HG03280 (cell line): Measurements from ENCODE around the gene STX1B.
"Not testable (repeated sequence)": the region's sequence is repeated elsewhere in the genome, so short reads cannot be mapped to it uniquely, and the experiment has no call there.

ENCODE experiments used
- ATAC-seq: cut with Tn5 transposase; IDR thresholded peaks from one replicate; pipeline ENCODE4 v1.9.1; 2021; ENCODE audit warnings: mild to moderate bottlenecking, moderate library complexity; ENCODE audit not compliant: unreplicated experiment

STX1B gene

DNA sequence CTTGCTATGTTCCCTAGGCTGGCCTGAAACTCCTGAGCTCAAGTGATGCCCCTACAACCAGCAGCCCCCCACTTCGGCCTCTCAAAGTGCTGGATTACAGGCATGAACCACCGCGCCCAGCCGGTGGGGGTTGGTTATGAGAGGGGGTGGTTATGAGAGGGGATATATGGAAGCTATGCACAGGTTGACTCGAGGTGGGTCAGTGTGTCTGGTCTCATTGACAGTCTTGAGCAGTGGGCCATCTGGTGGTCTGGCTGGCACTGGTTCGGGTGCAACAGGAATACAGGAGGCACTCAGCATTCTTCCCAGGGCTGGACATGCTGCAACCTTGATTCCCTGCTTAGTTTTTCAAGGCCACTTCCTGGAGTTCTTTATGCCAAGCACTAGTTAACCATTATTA, 5.6 kb upstream of the STX1B start:
- ATAC-seq, result no peak

DNA sequence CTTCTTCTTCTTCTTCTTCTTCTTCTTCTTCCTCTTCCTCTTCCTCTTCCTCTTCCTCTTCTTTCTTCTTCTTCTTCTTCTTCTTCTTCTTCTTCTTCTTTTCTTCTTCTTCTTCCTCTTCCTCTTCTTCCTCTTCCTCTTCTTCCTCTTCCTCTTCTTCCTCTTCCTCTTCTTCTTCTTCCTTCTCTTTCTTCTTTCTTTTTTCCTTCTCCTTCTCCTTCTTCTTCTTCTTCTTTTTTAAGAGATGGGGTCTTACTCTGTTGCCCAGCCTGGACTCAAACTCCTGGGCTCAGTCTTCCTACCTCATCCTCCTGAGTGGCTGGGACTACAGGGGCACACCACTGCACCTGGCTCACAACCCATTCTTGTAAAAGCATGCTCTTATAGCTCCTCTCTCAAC, 2.9 kb upstream of the STX1B start:
- ATAC-seq, result not testable (repeated sequence)

DNA sequence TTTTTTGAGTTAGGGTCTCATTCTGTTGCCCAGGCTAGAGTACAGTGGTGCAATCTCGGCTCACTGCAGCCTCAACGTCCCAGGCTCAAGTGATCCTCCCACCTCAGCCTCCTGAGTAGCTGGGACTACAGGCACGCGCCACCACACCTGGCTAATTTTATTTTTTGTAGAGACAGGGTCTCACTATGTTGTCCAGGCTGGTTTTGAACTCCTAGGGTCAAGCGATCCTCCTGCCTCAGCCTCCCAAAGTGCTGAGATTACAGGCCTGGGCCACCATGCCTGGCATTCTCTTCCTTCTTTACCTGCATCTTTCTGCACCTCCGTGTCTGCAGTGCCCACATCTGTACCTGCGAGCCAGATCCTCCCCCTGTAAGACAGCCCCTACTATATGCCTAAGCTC, 1.4 kb upstream of the STX1B start:
- ATAC-seq, result not testable (repeated sequence)

DNA sequence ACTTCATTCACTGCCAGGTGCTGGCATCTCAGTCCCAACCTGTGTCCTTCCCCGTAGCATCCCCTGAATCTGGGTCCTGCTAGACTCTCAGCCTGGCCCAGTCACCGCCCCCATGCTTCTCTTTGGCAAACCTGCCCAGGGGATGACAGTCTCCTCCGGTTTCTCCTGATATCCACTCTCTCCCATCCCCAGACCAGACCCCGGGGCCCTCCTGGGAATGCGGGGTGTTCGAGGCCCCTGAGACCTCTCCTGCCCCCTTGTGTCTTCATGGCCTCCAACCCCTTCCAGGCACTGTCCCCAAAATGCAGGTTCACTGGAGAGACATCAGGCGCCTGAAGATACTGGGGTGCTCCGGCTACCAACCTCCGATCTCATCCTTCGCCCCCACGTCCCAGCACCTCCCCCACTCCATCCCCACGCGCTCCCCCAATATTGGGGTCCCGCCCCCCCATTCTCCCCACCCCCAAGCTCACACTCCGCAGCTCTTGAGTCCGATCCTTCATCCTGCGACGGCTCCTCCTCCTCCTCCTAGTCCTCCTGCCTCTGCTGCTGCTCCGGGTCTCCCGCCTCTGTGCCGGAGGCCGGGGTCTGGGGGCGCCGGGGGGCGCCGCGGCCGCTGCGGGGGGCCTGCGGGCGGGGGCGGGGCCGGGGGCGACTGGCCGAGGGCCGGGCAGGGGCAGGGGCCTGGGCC, 399 bp downstream of the STX1B start:
- ATAC-seq, result no peak

DNA sequence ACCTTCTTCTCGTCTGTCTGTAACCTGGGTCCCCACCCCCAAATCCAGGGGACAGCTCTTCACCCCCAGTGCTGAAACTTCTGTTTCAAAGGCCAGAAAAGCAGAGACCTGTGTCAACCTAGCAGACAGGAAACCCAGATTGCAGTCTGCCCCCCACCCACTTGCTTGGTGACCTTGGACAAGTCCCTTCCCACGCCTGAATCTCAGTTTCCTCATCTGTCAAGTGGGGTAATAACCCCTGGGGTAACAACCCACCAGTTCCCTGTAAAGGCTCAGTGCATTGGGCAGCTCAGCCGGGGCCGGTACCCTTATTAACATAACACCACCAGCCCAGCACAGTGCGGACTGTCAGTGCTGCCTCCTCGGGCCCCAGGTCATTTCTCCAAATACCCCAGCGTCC, 1.3 kb downstream of the STX1B start:
- ATAC-seq, result no peak

DNA sequence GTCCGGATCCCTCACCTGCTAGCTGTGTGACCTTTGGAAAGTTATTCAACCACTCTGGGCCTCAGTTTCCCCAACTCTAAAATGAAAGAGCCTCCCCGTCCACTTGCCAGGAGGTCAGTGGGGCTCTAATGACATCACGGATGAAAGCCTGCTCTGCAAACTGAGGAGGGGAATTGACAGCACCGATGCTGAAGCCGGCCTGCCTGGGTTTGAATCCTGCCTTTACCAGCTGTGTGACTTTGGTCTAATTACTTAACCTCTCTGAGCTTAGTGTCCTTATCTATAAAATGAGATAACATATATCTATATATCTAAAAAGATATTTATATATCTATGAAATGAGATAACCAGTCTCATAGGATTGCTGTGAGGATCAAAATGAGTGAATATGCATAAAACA, 1.9 kb downstream of the STX1B start:
- no peak for ATAC-seq

DNA sequence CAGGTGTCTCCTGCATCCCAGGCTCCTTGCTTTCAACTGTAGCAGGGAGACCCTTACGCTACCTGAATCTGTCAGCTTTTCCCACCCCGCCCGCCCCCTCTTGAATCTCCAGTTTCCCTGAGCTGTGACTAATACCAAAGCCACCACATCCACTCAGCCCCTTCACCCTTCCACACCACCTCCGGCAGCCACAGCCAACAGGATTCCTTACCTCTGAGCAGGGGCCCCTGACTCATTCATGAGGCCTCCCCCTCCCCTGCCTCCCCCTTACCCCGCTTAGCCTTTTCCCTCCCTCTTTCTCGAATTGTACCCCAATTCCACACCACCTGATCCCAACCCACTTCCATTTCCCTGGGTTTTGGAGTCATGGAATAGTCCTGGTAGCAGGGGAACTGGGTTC, 2.3 kb downstream of the STX1B start:
- ATAC-seq, result no peak

DNA sequence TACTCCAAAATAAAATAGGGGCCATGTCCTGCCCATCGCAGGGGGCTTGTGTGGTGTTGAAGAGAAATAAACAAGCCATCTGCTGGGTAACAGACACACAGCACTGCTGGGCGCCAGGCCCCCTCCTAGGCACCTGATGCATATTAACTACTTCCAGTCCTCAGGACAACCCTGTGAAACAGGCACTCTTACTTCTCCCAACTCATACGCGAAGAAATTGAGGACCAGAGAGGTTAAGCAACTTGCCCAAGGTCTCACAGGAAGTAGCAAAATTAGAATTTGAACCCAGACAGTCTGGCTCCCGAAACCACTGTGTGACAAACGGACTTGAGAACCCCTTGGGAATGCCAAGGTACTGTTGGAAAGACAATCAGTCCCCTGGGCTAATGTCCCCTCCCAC, 2.8 kb downstream of the STX1B start:
- ATAC-seq, result no peak

DNA sequence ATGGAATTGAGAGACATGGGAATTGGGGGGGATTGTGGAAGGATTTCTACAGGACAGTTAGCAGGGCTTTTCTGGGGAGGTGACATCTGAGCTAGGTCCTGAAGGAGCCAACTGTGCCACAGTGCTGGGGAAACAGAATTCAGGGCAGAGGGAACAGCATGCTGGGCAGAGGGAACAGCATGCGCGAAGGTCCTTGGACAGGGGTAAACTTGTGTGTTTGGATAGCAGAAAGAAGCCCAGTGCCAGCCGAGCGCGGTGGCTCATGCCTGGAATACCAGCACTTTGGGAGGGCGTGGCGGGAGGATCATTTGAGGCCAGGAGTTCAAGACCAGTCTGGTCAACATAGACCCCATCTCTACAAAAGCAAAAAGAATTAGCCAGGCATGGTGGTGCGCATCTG, 3.8 kb downstream of the STX1B start:
- ATAC-seq, result no peak

DNA sequence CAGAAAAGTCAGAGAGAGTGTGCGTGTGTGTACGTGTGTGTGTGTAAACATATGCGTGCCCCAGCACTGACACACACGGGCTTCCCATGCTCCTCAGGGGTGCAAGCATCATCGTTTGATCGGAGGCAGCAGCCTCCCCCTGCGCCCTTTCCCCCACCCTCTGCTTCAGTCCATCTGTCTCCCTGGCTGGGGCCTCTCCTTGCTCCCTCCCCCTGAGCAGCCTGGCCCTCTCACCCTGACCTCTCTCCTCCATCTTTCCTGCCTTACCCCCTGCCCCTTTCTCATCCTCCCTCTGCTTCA, 4.4 kb downstream of the STX1B start:
- ATAC-seq, result no peak

DNA sequence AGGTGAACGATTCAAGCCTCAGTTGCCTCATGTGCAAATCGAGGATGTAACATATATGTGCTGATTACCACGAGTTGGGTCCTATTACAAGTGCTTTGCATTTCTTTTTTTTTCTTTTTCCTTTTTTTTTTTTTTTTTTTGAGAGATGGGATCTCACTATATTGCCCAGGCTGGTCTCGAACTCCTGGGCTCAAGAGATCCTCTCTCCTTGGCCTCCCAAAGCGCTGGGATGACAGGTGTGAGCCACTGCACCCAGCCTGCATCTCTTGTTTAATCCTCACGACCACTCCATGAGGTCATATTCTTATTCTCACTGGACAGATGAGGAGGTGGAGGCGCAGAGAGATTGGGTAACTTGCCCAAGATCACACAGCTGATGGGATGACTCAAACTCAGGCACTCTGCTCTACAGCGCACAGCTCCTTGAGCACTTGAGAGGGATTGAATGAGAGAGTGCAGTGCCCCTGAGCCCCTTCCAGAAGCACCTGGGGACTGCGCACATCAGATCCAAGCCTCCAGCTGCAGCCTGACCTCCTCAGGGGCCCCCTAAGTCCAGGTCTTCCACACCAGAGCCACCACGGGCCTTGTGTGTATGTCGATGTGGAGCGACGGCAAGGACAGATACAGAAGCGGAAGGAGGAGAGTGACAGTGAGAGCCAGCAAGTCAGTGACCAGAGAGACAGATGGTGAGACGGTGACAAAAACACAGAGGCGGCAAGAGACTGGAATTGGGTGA, 4.9 kb downstream of the STX1B start:
- ATAC-seq, result no peak

DNA sequence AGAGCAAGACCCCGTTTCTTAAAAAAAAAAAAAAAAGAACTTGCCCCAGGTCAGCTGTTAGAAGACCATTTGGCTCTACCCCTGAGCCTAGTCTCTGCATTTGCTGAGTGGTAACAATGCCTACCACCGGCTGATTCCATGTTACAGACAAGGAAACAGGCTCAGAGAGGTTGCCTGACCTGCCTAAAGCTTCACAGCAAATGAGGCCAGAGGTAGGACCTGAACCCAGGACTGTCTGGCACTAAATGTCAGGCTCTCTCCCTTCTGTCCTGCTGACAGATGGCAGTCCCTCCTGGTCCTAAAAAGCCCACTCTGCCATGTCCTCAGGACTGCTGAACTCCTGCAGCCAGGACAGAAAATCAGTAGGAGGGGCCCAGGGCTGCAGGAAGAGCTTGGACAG, 5.8 kb downstream of the STX1B start:
- ATAC-seq, result no peak

DNA sequence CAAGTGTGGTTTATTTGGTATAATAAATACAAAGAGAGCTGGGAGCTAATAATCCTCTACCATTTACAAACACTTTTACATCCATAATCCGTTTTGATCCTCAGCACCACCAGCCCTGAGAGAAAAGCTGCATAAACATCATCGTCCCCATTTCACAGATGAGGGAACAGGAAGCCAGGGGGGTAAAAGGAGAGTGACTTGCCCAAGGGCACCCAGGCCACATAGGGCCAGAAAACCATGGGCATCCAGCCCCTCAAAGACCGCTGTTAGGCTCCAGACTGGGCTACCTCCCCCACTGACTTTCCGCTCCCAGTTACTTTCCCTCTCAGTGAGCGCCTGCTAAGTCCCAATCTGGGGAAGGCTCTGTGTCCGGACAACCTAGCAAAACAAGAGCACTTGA, 6.7 kb downstream of the STX1B start:
- ATAC-seq, result no peak

DNA sequence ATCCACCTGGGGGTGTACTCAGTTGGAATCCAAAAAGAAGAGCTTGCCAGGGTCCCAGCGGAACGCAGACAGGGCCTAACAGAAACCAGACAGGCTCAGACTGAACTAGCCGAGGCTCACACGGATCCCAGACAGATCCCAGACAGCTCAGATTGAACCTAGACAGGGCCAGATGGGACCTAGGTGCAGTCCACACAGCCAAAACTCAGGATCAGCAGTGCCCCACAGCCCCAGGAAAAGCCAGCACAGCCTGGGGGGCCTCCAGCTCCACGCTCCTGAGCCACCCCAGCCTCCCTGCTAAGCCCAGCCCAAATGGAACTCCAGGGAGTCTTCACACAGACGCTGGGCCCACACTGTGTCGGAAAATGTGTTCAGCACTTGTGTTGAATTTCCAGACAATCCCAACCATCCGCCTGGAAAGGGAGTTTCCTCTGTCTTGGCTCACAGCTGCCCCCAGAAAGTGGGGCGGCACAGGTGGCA, 7.5 kb downstream of the STX1B start:
- ATAC-seq, result no peak

DNA sequence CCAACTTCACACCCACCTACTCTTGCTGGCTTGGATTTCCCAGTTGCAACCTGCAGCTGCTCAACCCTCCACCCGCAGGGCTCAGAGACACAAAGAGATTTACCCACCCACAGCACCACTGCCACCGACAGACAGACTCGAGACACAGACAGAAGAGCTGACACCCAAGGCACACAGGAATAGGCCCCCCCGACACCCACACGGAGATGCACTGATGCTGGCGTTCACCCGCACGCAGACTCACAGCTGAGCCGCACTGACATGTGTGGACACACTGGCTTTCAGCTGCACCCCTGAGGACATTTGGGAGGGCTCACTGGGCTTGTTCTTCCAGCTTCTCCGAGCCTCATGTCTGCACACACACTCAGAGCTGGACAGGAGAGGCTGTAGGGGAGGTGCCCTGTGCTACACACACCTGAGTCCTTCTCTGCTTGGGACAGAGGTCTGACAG, 8.2 kb downstream of the STX1B start:
- no peak for ATAC-seq

DNA sequence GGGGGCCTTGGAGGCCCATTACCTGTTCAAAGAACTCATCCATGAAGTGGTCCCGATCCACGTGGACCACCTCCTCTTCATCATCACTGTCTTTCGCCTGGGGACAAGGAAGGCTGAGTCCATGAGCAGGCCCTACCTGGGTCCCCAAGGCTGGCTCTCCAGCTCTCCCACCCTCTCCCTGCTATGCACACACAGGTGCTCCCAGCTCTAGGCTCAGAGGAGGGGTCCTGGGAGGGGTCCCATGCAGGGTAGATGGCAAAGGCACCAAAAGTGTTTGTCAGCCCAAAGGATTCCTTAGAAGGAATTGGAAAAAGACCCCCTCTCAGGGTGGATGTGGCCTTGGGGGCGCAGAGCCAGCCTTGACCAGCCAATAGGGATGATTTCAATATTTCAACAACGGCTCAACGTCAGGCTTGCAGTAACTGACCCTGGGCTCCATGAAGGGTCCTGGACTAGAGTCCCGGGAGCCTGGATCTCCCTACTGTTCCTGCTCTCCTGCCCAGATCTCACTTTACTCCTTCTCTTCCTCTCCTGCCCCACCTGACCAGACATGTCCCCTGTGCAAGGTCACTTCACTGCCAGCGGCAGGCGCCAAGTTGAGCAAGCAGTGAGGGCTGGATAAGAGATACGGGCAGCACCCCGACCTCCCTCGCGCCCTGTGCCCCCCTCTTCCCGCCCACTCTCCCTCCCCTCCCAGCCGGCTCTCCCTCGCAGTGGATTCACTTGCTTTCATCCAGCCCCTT, 8.8 kb downstream of the STX1B start:
- no peak for ATAC-seq

DNA sequence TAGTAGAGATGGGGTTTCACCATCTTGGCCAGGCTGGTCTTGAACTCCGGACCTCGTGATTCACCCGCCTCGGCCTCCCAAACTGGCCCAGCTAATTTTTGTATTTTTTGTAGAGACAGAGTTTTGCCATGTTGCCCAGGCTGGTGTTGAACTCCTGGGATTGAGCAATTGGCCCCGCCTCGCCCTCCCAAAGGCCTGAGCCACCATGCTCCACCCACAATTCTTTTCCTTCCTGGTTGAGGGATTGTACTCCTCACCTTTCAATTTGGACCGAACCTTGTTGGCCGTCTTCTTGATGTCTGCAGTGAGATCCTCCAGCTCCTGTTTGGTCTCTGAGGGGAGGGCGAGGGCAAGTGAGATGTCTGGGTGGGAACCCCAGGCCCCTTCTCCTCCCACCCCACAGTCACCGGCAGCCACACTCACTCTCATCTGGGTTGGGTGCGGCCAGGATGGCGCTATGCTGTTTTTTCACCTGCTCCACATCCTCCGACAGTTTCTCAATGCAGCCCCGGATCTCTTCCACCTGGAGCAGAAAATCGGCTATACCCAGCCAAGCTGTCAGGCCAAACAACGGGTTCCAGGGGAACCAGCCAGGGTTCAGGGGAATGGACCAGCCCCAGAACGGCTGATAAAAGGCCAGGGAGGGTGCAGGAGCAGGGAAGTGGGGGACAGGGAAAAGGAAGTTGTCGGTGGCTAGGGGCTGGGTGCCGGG, 9.6 kb downstream of the STX1B start:
- no peak for ATAC-seq

DNA sequence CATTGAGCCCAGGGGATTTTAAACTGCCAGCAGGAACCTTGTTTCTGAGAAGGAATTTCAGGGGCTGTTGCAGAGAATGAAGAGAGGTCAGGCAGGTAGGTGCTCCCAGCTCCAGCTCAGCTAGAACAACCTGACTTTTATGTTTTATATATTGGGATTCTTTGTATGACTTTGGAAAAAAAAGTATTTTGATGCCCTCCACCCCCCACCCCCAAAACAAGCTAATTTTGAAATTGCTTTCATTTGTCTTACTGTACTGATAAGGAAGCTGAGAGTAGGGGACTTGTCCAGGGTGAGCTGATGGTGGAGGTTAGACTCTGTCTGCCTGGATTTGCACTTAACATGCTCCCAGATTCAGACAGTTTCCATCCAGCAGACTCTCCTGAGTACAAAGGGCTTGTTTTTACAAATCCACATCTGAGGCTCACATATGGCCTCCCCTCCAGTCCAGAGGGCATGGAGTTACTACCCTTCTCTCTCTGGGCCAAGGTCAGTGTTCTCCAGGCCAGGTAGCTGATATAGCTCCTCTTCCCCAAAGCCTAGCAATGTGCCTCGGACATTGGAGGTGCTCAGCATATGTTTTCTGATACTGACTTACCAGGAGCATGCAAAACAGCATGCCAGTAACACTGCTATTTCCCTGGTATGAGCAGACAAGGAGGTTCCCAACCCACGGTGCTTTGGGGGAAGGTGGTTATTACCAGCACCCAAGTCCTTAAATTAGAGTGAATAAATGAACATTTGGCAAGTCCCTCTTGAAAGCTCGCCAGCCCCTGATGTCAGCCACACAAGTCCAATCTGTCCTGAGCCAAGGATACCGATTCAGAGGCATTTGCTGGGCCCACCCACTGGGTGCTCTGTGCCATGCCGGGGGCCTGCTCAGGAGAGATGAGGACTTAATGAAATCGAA, 11.3 kb downstream of the STX1B start:
- ATAC-seq, result no peak

DNA sequence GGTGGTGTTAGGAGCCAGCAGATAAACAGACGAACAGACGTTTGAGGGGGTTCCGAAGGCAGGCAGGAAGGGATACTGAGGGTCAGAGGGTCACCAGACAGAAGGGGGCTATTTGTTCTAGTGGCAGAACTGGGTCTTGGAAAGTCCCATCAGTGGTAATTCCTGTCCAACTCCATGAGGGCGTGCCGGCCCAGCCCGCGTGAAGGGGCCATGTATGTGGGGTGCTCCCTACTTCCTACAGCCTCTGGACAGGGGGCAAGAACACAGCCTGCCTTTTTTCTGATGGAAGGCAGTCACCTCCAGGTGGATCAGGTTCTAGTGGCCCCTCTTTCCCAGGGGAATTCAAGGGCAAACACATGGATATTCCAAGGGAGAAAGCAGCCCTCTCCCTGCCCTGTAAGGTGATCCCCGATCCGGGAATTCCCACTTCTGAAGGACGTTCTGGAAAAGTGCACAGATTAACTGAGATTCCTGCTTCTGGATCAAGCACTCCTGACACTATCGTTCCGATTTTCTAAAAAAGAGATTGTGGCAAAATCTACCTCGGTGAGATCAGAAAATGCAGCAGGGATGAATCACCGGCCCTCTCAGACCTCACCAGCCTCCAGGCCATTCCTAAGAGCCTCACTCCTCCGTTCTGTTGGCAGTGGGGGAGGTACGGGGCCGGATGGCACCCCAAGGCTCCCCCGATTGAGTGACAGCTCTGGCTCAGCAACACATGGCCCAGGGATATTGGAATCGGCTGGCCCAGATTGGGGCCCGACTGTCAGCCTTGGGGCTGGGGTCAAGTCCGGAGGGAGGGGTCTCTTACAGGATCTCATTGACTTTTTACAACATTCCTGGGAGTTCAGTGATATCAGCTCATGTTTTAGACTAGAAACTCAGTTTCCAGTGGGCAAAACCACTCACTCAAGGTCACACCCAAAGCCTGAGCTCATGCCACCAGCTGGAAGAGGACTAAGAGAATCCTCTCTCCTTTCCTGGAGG, 12.4 kb downstream of the STX1B start:
- no peak for ATAC-seq
